ENCODE data around the gene MLLT11. TPM values are rescaled to one million over a fixed set of nuclear protein-coding genes. Genes with fewer than 3 reads are reported as not detected.

The MLLT11 gene
- total RNA-seq, 2 experiments from 2014 or later: 4.2 to 4.8 TPM

DNA sequence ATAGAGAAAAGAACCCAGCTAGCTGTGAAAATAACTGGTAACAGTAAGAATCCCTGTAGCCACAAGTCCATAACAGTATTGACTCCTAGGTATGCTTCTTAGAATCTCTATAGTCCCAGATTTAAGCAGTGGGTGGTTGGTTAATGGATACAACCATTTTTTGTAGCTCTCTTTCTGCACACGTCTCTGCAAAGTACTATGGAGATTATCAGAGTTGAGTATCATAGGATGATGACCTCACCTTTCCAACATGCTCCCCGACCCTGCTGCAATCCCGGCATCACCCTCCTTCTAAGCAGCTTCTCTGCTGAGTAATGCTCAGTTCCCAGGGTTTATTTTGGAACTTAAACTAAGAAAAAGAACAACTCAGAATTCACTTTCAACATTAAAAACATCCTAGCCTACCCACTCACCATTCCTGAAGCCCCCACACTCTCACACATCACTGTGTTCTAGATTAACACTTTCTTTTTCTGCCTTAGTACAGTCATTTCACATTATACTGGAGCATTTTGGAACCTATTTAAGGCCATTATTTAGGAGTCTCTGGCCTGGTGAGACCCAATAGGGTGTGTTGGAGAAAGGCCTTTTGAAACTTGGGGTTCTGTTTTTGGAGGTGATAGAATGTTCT is 2.7 kb downstream of the MLLT11 start:
- Mint-ChIP-seq H3K27ac (no peak overlapping the region), H3K4me3 (no peak overlapping the region), H3K4me1 (ENCODE audit: low read depth) (peaks cover 26% of the 10 kb centered on the region), H3K36me3 (ENCODE audit: low read depth) (peaks cover 14% of the 10 kb centered on the region), H3K27me3 (no peaks in the 10 kb centered on the region), H3K9me3 (no peaks in the 10 kb centered on the region)
- no peak for ATAC-seq
- intact Hi-C loops (cut with micrococcal nuclease): no loop called here
- CTCF ChIA-PET: interaction anchor here (1.4 to 3.8 kb wide), 5 partner anchors 8 to 67 kb away, joined by 4 to 20 read pairs (median 5); partner anchors contain the start of genes GABPB2 and MINDY1
- TF ChIP-seq, protein P1, sequence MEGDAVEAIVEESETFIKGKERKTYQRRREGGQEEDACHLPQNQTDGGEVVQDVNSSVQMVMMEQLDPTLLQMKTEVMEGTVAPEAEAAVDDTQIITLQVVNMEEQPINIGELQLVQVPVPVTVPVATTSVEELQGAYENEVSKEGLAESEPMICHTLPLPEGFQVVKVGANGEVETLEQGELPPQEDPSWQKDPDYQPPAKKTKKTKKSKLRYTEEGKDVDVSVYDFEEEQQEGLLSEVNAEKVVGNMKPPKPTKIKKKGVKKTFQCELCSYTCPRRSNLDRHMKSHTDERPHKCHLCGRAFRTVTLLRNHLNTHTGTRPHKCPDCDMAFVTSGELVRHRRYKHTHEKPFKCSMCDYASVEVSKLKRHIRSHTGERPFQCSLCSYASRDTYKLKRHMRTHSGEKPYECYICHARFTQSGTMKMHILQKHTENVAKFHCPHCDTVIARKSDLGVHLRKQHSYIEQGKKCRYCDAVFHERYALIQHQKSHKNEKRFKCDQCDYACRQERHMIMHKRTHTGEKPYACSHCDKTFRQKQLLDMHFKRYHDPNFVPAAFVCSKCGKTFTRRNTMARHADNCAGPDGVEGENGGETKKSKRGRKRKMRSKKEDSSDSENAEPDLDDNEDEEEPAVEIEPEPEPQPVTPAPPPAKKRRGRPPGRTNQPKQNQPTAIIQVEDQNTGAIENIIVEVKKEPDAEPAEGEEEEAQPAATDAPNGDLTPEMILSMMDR (IDR thresholded peaks at IDR 0.05): no peak
- no peak for DNase-seq
- POLR2A ChIA-PET: interaction anchor here (0.5 to 2.3 kb wide), 4 partner anchors 8 to 27 kb away, joined by 3 to 8 read pairs (median 4); no protein-coding TSS in a partner anchor

DNA sequence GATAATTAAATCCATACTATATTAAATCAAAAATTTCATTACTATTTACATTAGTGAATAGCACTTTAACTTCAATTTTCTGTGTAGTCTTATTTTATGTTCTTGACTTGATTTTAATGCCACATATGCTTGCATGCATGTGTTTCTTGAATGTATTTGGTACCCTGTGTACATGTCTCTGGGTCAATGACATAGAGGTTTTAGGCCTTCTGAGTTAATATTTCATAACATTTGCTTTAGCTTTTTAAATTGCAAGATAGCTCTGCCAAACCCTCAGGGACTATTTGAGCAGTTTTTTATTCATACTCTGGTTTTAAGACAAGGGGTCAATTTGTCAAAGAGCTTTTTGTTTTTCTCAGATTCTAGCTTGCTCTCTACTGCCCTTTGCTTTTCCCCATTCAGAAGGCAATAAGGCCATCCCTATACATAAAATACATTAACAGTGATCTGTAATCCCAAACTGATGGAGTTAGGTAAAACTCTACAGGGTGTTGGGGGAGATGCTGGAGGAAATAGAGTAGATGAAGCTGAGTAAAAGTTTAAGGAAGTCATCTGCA is 5.0 kb downstream of the MLLT11 start:
- ChIA-PET POLR2A (interaction anchor here (0.7 to 1.2 kb wide), 2 partner anchors 15 to 93 kb away, joined by 3 to 4 read pairs; no protein-coding TSS in a partner anchor), CTCF (interaction anchor here (0.8 to 2.5 kb wide), 4 partner anchors 14 to 91 kb away, joined by 3 to 6 read pairs (median 4); partner anchors contain the start of gene TNFAIP8L2)
- Mint-ChIP-seq H3K4me1 (ENCODE audit: low read depth) (peaks cover 32% of the 10 kb centered on the region), H3K4me3 (no peak overlapping the region), H3K27me3 (no peaks in the 10 kb centered on the region), H3K27ac (no peak overlapping the region), H3K9me3 (no peaks in the 10 kb centered on the region), H3K36me3 (ENCODE audit: low read depth) (peaks cover 6% of the 10 kb centered on the region)
- TF ChIP-seq, protein P1 (IDR thresholded peaks at IDR 0.05): no peak
- DNase-seq (no peak), ATAC-seq (no peak)
- intact Hi-C loops (cut with micrococcal nuclease): no loop called here

DNA sequence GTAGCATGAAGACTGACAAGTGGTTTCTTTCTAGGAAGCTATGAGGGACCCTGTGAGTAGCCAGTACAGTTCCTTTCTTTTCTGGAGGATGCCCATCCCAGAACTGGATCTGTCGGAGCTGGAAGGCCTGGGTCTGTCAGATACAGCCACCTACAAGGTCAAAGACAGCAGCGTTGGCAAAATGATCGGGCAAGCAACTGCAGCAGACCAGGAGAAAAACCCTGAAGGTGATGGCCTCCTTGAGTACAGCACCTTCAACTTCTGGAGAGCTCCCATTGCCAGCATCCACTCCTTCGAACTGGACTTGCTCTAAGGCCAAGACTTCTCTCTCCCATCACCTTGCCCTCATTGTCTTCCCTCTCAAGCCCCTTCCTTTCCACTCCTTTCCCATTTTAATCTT is 7.0 kb downstream of the MLLT11 start:
- no peak overlapping the region for H3K27ac Mint-ChIP-seq
- H3K9me3 Mint-ChIP-seq: no peaks in the 10 kb centered on the region
- ChIA-PET POLR2A (interaction anchor here (0.9 to 1.5 kb wide), 4 partner anchors 8 to 121 kb away, joined by 3 to 7 read pairs (median 4); partner anchors contain the start of genes C1orf56, CDC42SE1 and MLLT11), CTCF (interaction anchor here (1.2 to 1.7 kb wide), 3 partner anchors 9 to 89 kb away, joined by 3 to 6 read pairs (median 4); partner anchors contain the start of gene TNFAIP8L2)
- TF ChIP-seq, protein P1 (IDR thresholded peaks at IDR 0.05): no peak
- ATAC-seq: no peak
- H3K27me3 Mint-ChIP-seq: no peaks in the 10 kb centered on the region
- intact Hi-C loops (cut with micrococcal nuclease): no loop called here
- H3K4me1 Mint-ChIP-seq (ENCODE audit: low read depth): peaks cover 21% of the 10 kb centered on the region
- no peak for DNase-seq
- H3K36me3 Mint-ChIP-seq (ENCODE audit: low read depth): peaks cover 9% of the 10 kb centered on the region
- H3K4me3 Mint-ChIP-seq: no peak overlapping the region

DNA sequence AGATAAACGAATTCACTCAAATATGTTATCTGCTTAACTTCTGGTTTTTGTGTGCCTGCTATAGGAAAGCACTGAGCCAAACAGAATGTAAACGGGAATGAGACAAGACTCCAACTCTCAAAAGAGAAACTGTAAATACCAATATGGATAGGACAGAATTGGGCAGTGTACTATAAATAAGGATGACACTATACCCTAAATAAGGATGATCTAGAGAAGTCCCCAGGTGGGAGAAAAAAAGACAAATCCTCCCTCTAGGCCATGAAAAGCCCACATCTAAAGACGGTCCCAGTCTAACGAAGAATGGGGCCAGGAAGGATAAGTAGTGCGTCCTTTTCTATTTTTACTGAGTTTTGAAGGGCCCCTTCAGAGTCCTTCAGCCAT is 8.9 kb downstream of the MLLT11 start:
- CTCF ChIA-PET: interaction anchor here (1.3 to 4.3 kb wide), 2 partner anchors 11 to 70 kb away, joined by 3 to 40 read pairs; partner anchors contain the start of genes CDC42SE1 and MLLT11
- intact Hi-C loops (cut with micrococcal nuclease): no loop called here
- Mint-ChIP-seq H3K9me3 (no peaks in the 10 kb centered on the region), H3K4me1 (ENCODE audit: low read depth) (peaks cover 17% of the 10 kb centered on the region), H3K27ac (peak overlapping the region; percentile 100), H3K4me3 (peak overlapping the region; percentile 99), H3K36me3 (ENCODE audit: low read depth) (peaks cover 13% of the 10 kb centered on the region), H3K27me3 (no peaks in the 10 kb centered on the region)
- no peak for DNase-seq
- POLR2A ChIA-PET: no interaction called here
- TF ChIP-seq, protein P1 (IDR thresholded peaks at IDR 0.05): no peak
- ATAC-seq: no peak

All from activated CD8-positive, alpha-beta T cell treated with anti-CD3 and anti-CD28 coated beads for 36 hours (primary cell).